ENCODE measurements around the gene TRIO. TPM values are rescaled to one million over a fixed set of nuclear protein-coding genes. Genes with fewer than 3 reads are reported as not detected.

Gene TRIO
- total RNA-seq, 1 experiment from 2014 or later = 68.4 TPM

DNA sequence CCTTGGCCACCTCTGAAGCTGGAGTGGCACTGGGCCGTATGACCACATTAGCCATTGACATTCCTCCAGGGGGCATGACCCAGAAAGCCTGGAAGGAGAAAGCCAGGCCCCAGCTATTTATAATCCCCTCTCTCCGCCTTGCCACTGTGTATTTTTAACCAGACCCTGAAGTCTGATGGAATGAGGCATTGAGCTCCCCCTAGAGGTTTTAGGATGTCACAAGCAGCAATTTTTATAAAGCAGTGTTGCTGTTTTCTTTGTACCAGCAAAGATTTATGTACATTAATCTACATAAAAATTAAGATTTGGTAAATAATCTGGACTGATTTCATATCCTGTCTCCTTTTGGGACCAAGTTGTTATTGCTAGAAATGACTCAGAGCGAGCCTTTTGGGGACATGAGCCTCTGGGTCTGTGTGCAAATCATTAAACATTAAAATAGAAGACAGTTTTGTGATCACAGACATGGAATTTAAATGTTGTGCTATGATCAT, 127.1 kb downstream of the TRIO start:
- no peak overlapping the region for H2AFZ ChIP-seq (ENCODE audit: low read depth, low read length, poor library complexity, severe bottlenecking)
- H3K36me3 ChIP-seq (ENCODE audit: control insufficient read depth in 1 of 2, insufficient read depth in 2 of 2, low read length in 2 of 2) = peaks cover 0 to 6% of the 10 kb centered on the region in 2 experiments; a peak in 1 of 4 replicates
- H3K4me2 ChIP-seq (ENCODE audit: low read length) = peak overlapping the region; percentile 68
- no peaks in the 10 kb centered on the region for H3K27me3 ChIP-seq (ENCODE audit: insufficient read depth, low read length)
- no peak overlapping the region for H3K27ac ChIP-seq (ENCODE audit: low read depth, low read length)
- H4K20me1 ChIP-seq (ENCODE audit: insufficient read depth) = no peaks in the 10 kb centered on the region
- no peaks in the 10 kb centered on the region for H3K9me2 ChIP-seq (ENCODE audit: insufficient read depth)
- RAD21 ChIA-PET (ENCODE audit: low non-redundant PET in 1 of 2, low total read pairs in 2 of 2, uncharacterized antibody in 2 of 2, unreplicated experiment in 2 of 2) = interaction anchor here in 1 of 2 experiments (0.9 kb wide), 1 partner anchor 113 kb away, joined by 3 read pairs; no protein-coding TSS in a partner anchor
- DNase-seq (ENCODE audit: low read depth, low spot score) (peak; percentile 48), ATAC-seq (peak; percentile 30)
- BruUV-seq (replicated peaks) = no TSS peak
- intact Hi-C loops (cut with micrococcal nuclease) = loop anchor here (1.0 kb wide), 2 partner anchors 162 to 282 kb away; no protein-coding TSS in a partner anchor
- H3K79me2 ChIP-seq (ENCODE audit: insufficient read depth, low read length) = peaks cover 80% of the 10 kb centered on the region
- no peaks in the 10 kb centered on the region for H3K9me3 ChIP-seq (ENCODE audit: control insufficient read depth in 1 of 2, insufficient read depth in 1 of 2, low read depth in 1 of 2, low read length in 2 of 2)
- 0 out of 4 replicates have a peak overlapping the region, but pooled peaks of 1 of the 2 experiments have one; percentile 0 for H3K4me3 ChIP-seq (replicated peaks in 1 of 2; ENCODE audit: low read depth in 1 of 2, low read length in 2 of 2)
- H3K9ac ChIP-seq (ENCODE audit: low read length) = peak overlapping the region; percentile 40
- peak; percentile 76 for TF ChIP-seq RAD21 (IDR thresholded peaks at IDR 0.05; ENCODE audit: low read depth)
- no peak for TF ChIP-seq CEBPB (IDR thresholded peaks at IDR 0.05; ENCODE audit: low read depth)
- TF ChIP-seq CTCF (IDR thresholded peaks at IDR 0.05 in 2 of 3, conservative IDR thresholded peaks at IDR 0.05 in 1 of 3; ENCODE audit: borderline replicate concordance in 1 of 3, insufficient read depth in 1 of 3, low read depth in 2 of 3, low read length in 2 of 3) = peak; percentile 63 to 84 (median 70); a peak in 5 of 6 replicates
- POLR2A ChIA-PET = interaction anchor here (0.5 kb wide), 1 partner anchor 59 kb away, joined by 3 read pairs; no protein-coding TSS in a partner anchor
- CTCF ChIA-PET = interaction anchor here (0.7 to 1.7 kb wide), 20 partner anchors 10 to 378 kb away, joined by 3 to 8 read pairs (median 4); no protein-coding TSS in a partner anchor
- peaks cover 45 to 56% of the 10 kb centered on the region in 2 experiments for H3K4me1 ChIP-seq (ENCODE audit: control insufficient read depth in 1 of 2, insufficient read depth in 2 of 2, low read length in 2 of 2)

GRCh38 chr5:14272548-14273205, 129.5 kb downstream of the TRIO start:
- Histone ChIP-seq H2AFZ (ENCODE audit: low read depth, low read length, poor library complexity, severe bottlenecking) (no peak overlapping the region), H3K4me2 (ENCODE audit: low read length) (no peak overlapping the region), H3K9ac (ENCODE audit: low read length) (no peak overlapping the region), H3K9me2 (ENCODE audit: insufficient read depth) (no peaks in the 10 kb centered on the region), H3K27me3 (ENCODE audit: insufficient read depth, low read length) (no peaks in the 10 kb centered on the region), H4K20me1 (ENCODE audit: insufficient read depth) (no peaks in the 10 kb centered on the region), H3K4me3 (replicated peaks in 1 of 2; ENCODE audit: low read depth in 1 of 2, low read length in 2 of 2) (no peak overlapping the region), H3K79me2 (ENCODE audit: insufficient read depth, low read length) (peaks cover 76% of the 10 kb centered on the region), H3K36me3 (ENCODE audit: control insufficient read depth in 1 of 2, insufficient read depth in 2 of 2, low read length in 2 of 2) (peaks cover 0 to 6% of the 10 kb centered on the region in 2 experiments; a peak in 1 of 4 replicates), H3K9me3 (ENCODE audit: control insufficient read depth in 1 of 2, insufficient read depth in 1 of 2, low read depth in 1 of 2, low read length in 2 of 2) (no peaks in the 10 kb centered on the region), H3K27ac (ENCODE audit: low read depth, low read length) (no peak overlapping the region), H3K4me1 (ENCODE audit: control insufficient read depth in 1 of 2, insufficient read depth in 2 of 2, low read length in 2 of 2) (peaks cover 23 to 36% of the 10 kb centered on the region in 2 experiments)
- DNase-seq (ENCODE audit: low read depth, low spot score) (no peak), ATAC-seq (no peak)
- no TSS peak for BruUV-seq (replicated peaks)
- ChIA-PET RAD21 (ENCODE audit: low non-redundant PET in 1 of 2, low total read pairs in 2 of 2, uncharacterized antibody in 2 of 2, unreplicated experiment in 2 of 2) (no interaction called here), CTCF (no interaction called here), POLR2A (no interaction called here)
- intact Hi-C loops (cut with micrococcal nuclease) = no loop called here
- TF ChIP-seq ZNF274 (IDR thresholded peaks at IDR 0.05; ENCODE audit: low read depth, low read length) = no peak
- no peak for TF ChIP-seq SP1 (IDR thresholded peaks at IDR 0.05; ENCODE audit: low read depth)
- TF ChIP-seq POLR2A (IDR thresholded peaks at IDR 0.05; ENCODE audit: borderline replicate concordance, extremely low read depth, insufficient read depth, insufficient read length) = no peak
- no peak for TF ChIP-seq YY1 (IDR thresholded peaks at IDR 0.05; ENCODE audit: extremely low read depth, insufficient replicate concordance, low read depth, low read length)
- TF ChIP-seq, protein P1, sequence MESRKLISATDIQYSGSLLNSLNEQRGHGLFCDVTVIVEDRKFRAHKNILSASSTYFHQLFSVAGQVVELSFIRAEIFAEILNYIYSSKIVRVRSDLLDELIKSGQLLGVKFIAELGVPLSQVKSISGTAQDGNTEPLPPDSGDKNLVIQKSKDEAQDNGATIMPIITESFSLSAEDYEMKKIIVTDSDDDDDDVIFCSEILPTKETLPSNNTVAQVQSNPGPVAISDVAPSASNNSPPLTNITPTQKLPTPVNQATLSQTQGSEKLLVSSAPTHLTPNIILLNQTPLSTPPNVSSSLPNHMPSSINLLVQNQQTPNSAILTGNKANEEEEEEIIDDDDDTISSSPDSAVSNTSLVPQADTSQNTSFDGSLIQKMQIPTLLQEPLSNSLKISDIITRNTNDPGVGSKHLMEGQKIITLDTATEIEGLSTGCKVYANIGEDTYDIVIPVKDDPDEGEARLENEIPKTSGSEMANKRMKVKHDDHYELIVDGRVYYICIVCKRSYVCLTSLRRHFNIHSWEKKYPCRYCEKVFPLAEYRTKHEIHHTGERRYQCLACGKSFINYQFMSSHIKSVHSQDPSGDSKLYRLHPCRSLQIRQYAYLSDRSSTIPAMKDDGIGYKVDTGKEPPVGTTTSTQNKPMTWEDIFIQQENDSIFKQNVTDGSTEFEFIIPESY (IDR thresholded peaks at IDR 0.05; ENCODE audit: extremely low read depth, insufficient replicate concordance, low read length) = no peak
- no peak for TF ChIP-seq TCF7L2 (IDR thresholded peaks at IDR 0.05; ENCODE audit: borderline replicate concordance, extremely low read depth, insufficient read depth, insufficient read length)
- TF ChIP-seq FOSL1 (IDR thresholded peaks at IDR 0.05; ENCODE audit: low read depth) = no peak
- TF ChIP-seq, protein P2, sequence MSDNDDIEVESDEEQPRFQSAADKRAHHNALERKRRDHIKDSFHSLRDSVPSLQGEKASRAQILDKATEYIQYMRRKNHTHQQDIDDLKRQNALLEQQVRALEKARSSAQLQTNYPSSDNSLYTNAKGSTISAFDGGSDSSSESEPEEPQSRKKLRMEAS (IDR thresholded peaks at IDR 0.05) = no peak
- no peak for TF ChIP-seq RAD21 (IDR thresholded peaks at IDR 0.05; ENCODE audit: low read depth)
- no peak for TF ChIP-seq EZH2phosphoT487 (IDR thresholded peaks at IDR 0.05; ENCODE audit: borderline replicate concordance)
- TF ChIP-seq CBX3 (IDR thresholded peaks at IDR 0.05; ENCODE audit: low read depth) = no peak
- no peak for TF ChIP-seq ZFX (IDR thresholded peaks at IDR 0.05)
- no peak for TF ChIP-seq POLR2AphosphoS5 (IDR thresholded peaks at IDR 0.05; ENCODE audit: low read depth, low read length)

Data from HCT116 (cell line).